Activated CD4-positive, alpha-beta T cell treated with anti-CD3 and anti-CD28 coated beads, Interleukin-2, Interleukin-4, amounts not matched to agents 100 ng/mL and 50 ng/mL, durations not matched to agents 16 hours and 8 hours (primary cell): ENCODE measurements around the gene NDEL1.

Experiments used
- DNase-seq: peaks from one replicate; pipeline ENCODE4 v3.0.0-alpha.2; 2020; ENCODE audit warnings: low spot score

Gene NDEL1

GRCh38 chr17:8477715-8478441 is 42.2 kb downstream of the NDEL1 start:
- DNase-seq: no peak

- no peak for DNase-seq
Observed at GRCh38 chr17:8479431-8479947, 43.8 kb downstream of the NDEL1 start.

GRCh38 chr17:8480011-8480976 is 44.6 kb downstream of the NDEL1 start:
- DNase-seq: no peak

GRCh38 chr17:8481089-8481488 is 45.4 kb downstream of the NDEL1 start:
- no peak for DNase-seq

- DNase-seq: no peak
Observed at GRCh38 chr17:8481703-8482102, 46.0 kb downstream of the NDEL1 start.

GRCh38 chr17:8482546-8482945 is 46.9 kb downstream of the NDEL1 start:
- no peak for DNase-seq

GRCh38 chr17:8484465-8484864 is 48.8 kb downstream of the NDEL1 start:
- DNase-seq: no peak

- DNase-seq: no peak
Observed at GRCh38 chr17:8485491-8485890, 49.8 kb downstream of the NDEL1 start.

- DNase-seq: no peak
Observed at GRCh38 chr17:8487130-8487645, 51.5 kb downstream of the NDEL1 start.

GRCh38 chr17:8487743-8488142 is 52.1 kb downstream of the NDEL1 start:
- no peak for DNase-seq

GRCh38 chr17:8488491-8488890 is 52.8 kb downstream of the NDEL1 start:
- no peak for DNase-seq

GRCh38 chr17:8488901-8489300 is 53.2 kb downstream of the NDEL1 start:
- no peak for DNase-seq

- DNase-seq: no peak
Observed at GRCh38 chr17:8489841-8490240, 54.2 kb downstream of the NDEL1 start.

- DNase-seq: no peak
Observed at GRCh38 chr17:8490256-8491023, 54.8 kb downstream of the NDEL1 start.

GRCh38 chr17:8492121-8492520 is 56.4 kb downstream of the NDEL1 start:
- DNase-seq: no peak

GRCh38 chr17:8494021-8494420 is 58.3 kb downstream of the NDEL1 start:
- no peak for DNase-seq

GRCh38 chr17:8494506-8495111 is 58.9 kb downstream of the NDEL1 start:
- DNase-seq: no peak

GRCh38 chr17:8496081-8496480 is 60.4 kb downstream of the NDEL1 start:
- DNase-seq: no peak

- DNase-seq: no peak
Observed at GRCh38 chr17:8499171-8499570, 63.5 kb downstream of the NDEL1 start.

GRCh38 chr17:8499614-8500013 is 63.9 kb downstream of the NDEL1 start:
- no peak for DNase-seq

- no peak for DNase-seq
Observed at GRCh38 chr17:8500609-8501008, 64.9 kb downstream of the NDEL1 start.

GRCh38 chr17:8502126-8502525 is 66.4 kb downstream of the NDEL1 start:
- no peak for DNase-seq
